ENCODE measurements around the gene KCTD3.

KCTD3 gene

DNA sequence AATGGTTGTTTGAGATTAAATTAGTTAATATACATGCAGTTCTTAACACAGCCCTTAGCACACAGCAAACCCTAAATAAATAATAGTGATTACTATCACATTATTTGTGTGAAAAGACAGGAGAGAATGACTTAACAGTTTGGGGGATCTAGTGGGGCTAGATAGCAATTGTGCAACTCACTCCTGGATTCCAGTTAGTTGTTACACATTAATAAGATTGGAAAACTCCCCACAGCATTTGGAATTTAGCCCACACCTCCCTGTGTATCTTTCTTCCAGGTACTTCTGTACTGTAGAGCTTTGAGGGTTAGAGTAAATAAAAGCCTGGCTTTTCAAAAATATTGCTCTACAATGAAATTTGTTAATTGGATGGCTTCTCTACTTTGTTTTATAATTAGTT lies 93.2 kb downstream of the KCTD3 start:
- DNase-seq (ENCODE audit: low spot score) = no peak

DNA sequence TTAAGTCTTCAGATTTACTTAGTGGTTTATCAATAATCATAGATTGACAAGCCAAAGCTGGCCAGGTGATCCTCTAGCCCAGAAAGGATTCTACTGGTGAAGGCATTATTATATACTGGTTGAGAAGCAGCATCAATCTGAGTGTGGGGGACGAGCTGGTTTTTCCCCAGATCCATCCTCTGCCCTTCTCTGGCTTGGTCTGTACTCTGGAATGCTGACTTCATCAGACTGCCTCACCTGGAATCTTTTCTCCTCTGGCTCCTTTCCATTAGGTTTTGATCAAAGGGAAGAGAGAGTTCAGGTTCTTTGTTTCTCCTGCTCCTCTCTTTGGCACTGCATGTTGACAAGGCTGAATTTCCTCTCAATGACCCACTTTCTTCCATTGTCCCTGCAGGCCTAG lies 93.9 kb downstream of the KCTD3 start:
- no peak for DNase-seq (ENCODE audit: low spot score)

DNA sequence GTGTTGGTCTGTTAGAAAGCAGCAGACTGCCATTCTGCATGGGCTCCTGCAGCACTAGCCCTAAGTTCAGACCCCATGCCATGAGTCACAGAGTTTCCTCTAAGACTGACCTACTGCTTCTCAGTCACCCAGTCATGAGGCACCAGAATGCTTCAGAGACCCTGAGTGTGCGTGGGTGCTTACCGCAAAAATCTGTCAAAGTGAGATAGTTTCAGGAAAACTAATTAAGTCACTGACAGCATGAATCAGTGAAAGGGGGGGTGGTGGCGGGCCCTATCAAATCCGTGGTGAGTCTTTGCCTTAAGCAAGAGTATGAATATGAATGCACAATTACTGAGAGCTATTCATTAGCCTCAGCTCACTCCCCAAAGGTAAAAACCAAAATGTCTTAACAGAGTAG lies 98.1 kb downstream of the KCTD3 start:
- DNase-seq (ENCODE audit: low spot score) = no peak

DNA sequence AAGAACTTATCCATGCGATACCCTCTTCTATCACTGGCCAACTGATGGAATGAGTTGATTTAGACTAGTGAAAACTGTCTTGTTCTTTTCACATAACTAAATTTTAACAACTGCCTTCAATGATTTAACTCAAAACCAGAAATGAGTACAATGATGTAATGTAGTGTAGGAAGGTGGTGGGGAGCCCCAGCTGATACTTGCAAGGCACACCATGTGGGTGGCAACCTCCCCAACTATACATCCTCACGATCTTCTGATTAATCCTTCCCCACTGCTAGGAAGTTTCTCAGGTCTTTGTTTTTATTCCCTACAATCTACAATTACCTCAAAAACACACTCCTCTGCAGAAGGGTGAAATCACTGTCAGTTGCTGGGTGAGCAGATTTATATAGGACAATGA lies 100.7 kb downstream of the KCTD3 start:
- no peak for DNase-seq (ENCODE audit: low spot score)

DNA sequence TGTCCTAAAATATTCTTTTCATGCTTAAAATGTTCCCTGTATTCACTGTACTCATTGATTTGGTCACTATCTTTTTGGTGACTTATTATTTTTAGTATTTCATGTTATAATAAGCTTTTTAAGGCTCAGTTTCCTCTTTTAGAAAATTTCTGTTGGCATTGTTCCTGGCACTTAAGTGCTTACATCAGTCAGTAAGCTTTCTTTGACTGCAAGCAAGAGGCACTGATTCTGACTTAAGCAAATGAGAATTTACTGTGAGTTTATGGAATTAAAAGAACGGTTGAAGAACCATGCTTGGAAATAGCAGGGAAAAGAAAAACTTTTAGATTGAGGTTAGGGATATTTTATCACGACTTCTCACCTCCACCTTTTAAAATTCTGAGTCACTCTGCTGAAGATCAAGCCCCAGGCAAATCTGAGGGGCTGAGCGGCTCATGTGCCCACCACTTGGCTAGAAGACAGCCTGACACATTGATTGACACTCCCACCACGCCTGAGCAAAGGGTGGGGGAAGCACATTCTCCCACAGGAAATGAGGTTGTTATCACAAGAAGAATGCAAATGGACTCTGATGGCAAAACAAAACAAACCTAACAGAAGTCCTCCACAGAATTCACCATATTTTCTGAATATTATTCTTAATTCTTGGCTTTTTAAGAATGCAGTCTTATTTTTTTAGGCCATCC lies 102.8 kb downstream of the KCTD3 start:
- DNase-seq (ENCODE audit: low spot score) = no peak

Data from Ammon's horn (tissue), 1 donor.